HEK293 (cell line): Measurements from ENCODE around the gene TBC1D8.

Source experiments
- CTCF ChIA-PET: fragments of 350-600 bp; formaldehyde crosslinking; extraction: SDS; loops from one replicate; lab custom pipeline; 2021; ENCODE audit warnings: antibody characterized with exemption; lab: Yijun Ruan, JAX
- POLR2A ChIA-PET: fragments of 300-600 bp; formaldehyde crosslinking; extraction: SDS; loops from one replicate; lab custom pipeline; 2020; ENCODE audit warnings: antibody characterized with exemption, inconsistent platforms; lab: Yijun Ruan, JAX
- H3K27ac ChIP-seq: fragments of 200-500 bp; sonication (Bioruptor generic); 2 replicates; pipeline ENCODE4 v1.5.1; 2014; ENCODE audit warnings: low read depth, low read length, control low read depth, inconsistent platforms; ENCODE audit errors: extremely low read depth
- H3K36me3 ChIP-seq, 2 experiments: fragments of 200-500 bp in 1 of 2; sonication (Bioruptor generic) in 1 of 2; 1 replicate in 1 of 2; 2 replicates in 1 of 2; pipeline ENCODE4 v1.5.1; 2014 to 2017; ENCODE audit warnings: inconsistent platforms in 2 of 2, low read length in 2 of 2; ENCODE audit not compliant: control insufficient read depth in 2 of 2, insufficient read depth in 1 of 2
- H3K4me1 ChIP-seq: fragments of 200-500 bp; sonication (Bioruptor generic); 2 replicates; pipeline ENCODE4 v1.5.1; 2014; ENCODE audit warnings: mild to moderate bottlenecking, low read length, inconsistent platforms; ENCODE audit not compliant: control insufficient read depth, insufficient read depth
- H3K4me3 ChIP-seq: 2 replicates; pipeline ENCODE4 v1.5.1; 2011; ENCODE audit warnings: low read depth, mild to moderate bottlenecking, control low read depth, low read length, moderate library complexity
- H3K9me3 ChIP-seq: fragments of 200-500 bp; sonication (Bioruptor generic); 2 replicates; pipeline ENCODE4 v1.5.1; 2014; ENCODE audit warnings: low read depth, low read length, inconsistent platforms; ENCODE audit not compliant: control insufficient read depth, insufficient read depth
- BCL11B ChIP-seq: fragments of 450-650 bp; formaldehyde crosslinking; IDR thresholded peaks from 2 replicates; pipeline ENCODE4 v1.5.1; 2016; ENCODE audit warnings: low read depth, missing biosample characterization, missing genetic modification characterization
- CTCF ChIP-seq: fragments of 450-650 bp; formaldehyde crosslinking; IDR thresholded peaks from 2 replicates; pipeline ENCODE4 v1.5.1; 2016; ENCODE audit warnings: missing biosample characterization, missing genetic modification characterization
- FEZF1 ChIP-seq: fragments of 450-650 bp; formaldehyde crosslinking; IDR thresholded peaks from 2 replicates; pipeline ENCODE4 v1.5.1; 2016; ENCODE audit warnings: missing biosample characterization, missing genetic modification characterization
- GLIS1 ChIP-seq: fragments of 450-650 bp; formaldehyde crosslinking; IDR thresholded peaks from 2 replicates; pipeline ENCODE4 v1.5.1; 2016; ENCODE audit warnings: missing biosample characterization, missing genetic modification characterization
- GLIS2 ChIP-seq: fragments of 450-650 bp; formaldehyde crosslinking; IDR thresholded peaks from 2 replicates; pipeline ENCODE4 v1.5.1; 2016; ENCODE audit warnings: missing biosample characterization, missing genetic modification characterization
- HOXA7 ChIP-seq: sonication (generic); formaldehyde crosslinking; IDR thresholded peaks from 2 replicates; pipeline ENCODE4 v1.8.1; 2022; ENCODE audit warnings: missing genetic modification reagents, borderline replicate concordance
- OVOL3 ChIP-seq: fragments of 450-650 bp; formaldehyde crosslinking; IDR thresholded peaks from 2 replicates; pipeline ENCODE4 v1.5.1; 2016; ENCODE audit warnings: missing biosample characterization, missing genetic modification characterization
- ZFP3 ChIP-seq: fragments of 450-650 bp; formaldehyde crosslinking; IDR thresholded peaks from 2 replicates; pipeline ENCODE4 v1.5.1; 2016; ENCODE audit warnings: low read depth, missing biosample characterization, missing genetic modification characterization
- ZNF121 ChIP-seq: fragments of 450-650 bp; formaldehyde crosslinking; IDR thresholded peaks from 2 replicates; pipeline ENCODE4 v1.5.1; 2016; ENCODE audit warnings: missing biosample characterization, missing genetic modification characterization
- ZNF138 ChIP-seq: fragments of 450-650 bp; formaldehyde crosslinking; IDR thresholded peaks from 2 replicates; pipeline ENCODE4 v1.5.1; 2016; ENCODE audit warnings: missing biosample characterization, missing genetic modification characterization, borderline replicate concordance
- ZNF155 ChIP-seq: fragments of 450-650 bp; formaldehyde crosslinking; IDR thresholded peaks from 2 replicates; pipeline ENCODE4 v1.5.1; 2016; ENCODE audit warnings: missing biosample characterization, missing genetic modification characterization
- ZNF175 ChIP-seq: fragments of 450-650 bp; formaldehyde crosslinking; IDR thresholded peaks from 2 replicates; pipeline ENCODE4 v1.5.1; 2016; ENCODE audit warnings: missing biosample characterization, missing genetic modification characterization
- ZNF202 ChIP-seq: fragments of 450-650 bp; formaldehyde crosslinking; IDR thresholded peaks from 2 replicates; pipeline ENCODE4 v1.5.1; 2016; ENCODE audit warnings: missing biosample characterization, missing genetic modification characterization, borderline replicate concordance
- ZNF221 ChIP-seq: fragments of 450-650 bp; formaldehyde crosslinking; IDR thresholded peaks from 2 replicates; pipeline ENCODE4 v1.5.1; 2017; ENCODE audit warnings: missing biosample characterization, missing genetic modification characterization, borderline replicate concordance
- ZNF391 ChIP-seq: fragments of 450-650 bp; formaldehyde crosslinking; IDR thresholded peaks from 2 replicates; pipeline ENCODE4 v1.5.1; 2016; ENCODE audit warnings: low read depth, missing biosample characterization, missing genetic modification characterization, borderline replicate concordance
- ZNF398 ChIP-seq: fragments of 450-650 bp; formaldehyde crosslinking; IDR thresholded peaks from 2 replicates; pipeline ENCODE4 v1.5.1; 2017; ENCODE audit warnings: missing biosample characterization, missing genetic modification characterization
- ZNF416 ChIP-seq: fragments of 450-650 bp; formaldehyde crosslinking; IDR thresholded peaks from 2 replicates; pipeline ENCODE4 v1.5.1; 2016; ENCODE audit warnings: missing biosample characterization, missing genetic modification characterization
- ZNF549 ChIP-seq: fragments of 450-650 bp; IDR thresholded peaks from 2 replicates; pipeline ENCODE4 v1.5.1; 2018; ENCODE audit warnings: missing biosample characterization, missing genetic modification characterization, mild to moderate bottlenecking, inconsistent platforms, moderate library complexity
- ZNF623 ChIP-seq: fragments of 450-650 bp; formaldehyde crosslinking; IDR thresholded peaks from 2 replicates; pipeline ENCODE4 v1.5.1; 2016; ENCODE audit warnings: missing biosample characterization, missing genetic modification characterization
- ZNF626 ChIP-seq: fragments of 450-650 bp; sonication (Bioruptor Pico); formaldehyde crosslinking; IDR thresholded peaks from 2 replicates; pipeline ENCODE4 v1.5.1; 2018; ENCODE audit warnings: missing biosample characterization, missing genetic modification characterization, inconsistent platforms
- ZNF645 ChIP-seq: fragments of 450-650 bp; formaldehyde crosslinking; IDR thresholded peaks from 2 replicates; pipeline ENCODE4; 2016; ENCODE audit warnings: missing biosample characterization, missing genetic modification characterization
- ZNF747 ChIP-seq: fragments of 450-650 bp; formaldehyde crosslinking; IDR thresholded peaks from 2 replicates; pipeline ENCODE4 v1.5.1; 2016; ENCODE audit warnings: missing biosample characterization, missing genetic modification characterization
- ZNF768 ChIP-seq: fragments of 450-650 bp; formaldehyde crosslinking; IDR thresholded peaks from 2 replicates; pipeline ENCODE4 v1.5.1; 2018; ENCODE audit warnings: missing biosample characterization, mild to moderate bottlenecking, missing genetic modification characterization
- ZNF791 ChIP-seq: fragments of 450-650 bp; formaldehyde crosslinking; IDR thresholded peaks from 2 replicates; pipeline ENCODE4 v1.5.1; 2016; ENCODE audit warnings: missing biosample characterization, missing genetic modification characterization
- ZNF830 ChIP-seq: fragments of 450-650 bp; IDR thresholded peaks from 2 replicates; pipeline ENCODE4 v1.5.0; 2018; ENCODE audit warnings: missing biosample characterization, missing genetic modification characterization, low read depth, mild to moderate bottlenecking, moderate library complexity
- ZSCAN23 ChIP-seq: fragments of 450-650 bp; formaldehyde crosslinking; IDR thresholded peaks from 2 replicates; pipeline ENCODE4 v1.5.1; 2016; ENCODE audit warnings: missing biosample characterization, missing genetic modification characterization

TBC1D8 gene

DNA sequence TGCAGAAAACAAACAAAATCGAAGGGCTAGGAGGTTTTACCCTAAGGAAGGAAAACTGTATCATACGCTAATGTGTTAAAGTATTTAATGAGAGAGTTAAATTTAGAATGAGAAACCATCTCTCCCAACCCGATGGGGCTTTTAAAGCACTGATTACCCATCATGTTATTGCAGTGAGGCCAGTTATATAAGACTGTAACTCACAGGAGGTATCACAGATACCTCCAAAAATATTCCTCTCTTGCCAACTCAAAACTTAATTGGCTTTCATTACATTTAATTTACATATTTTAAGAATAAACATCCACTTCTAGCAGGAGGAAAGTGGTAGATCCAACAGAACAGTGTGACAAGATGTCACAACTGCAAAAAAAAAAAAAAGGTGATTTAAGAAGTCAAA is 92.8 kb downstream of the TBC1D8 start:
- no peaks in the 10 kb centered on the region for H3K9me3 ChIP-seq
- CTCF ChIA-PET, result no interaction called here
- no peak overlapping the region for H3K27ac ChIP-seq
- TF ChIP-seq ZNF747, result no peak
- no peak for TF ChIP-seq ZNF221 (tag by site-specific recombination)
- no peak for TF ChIP-seq ZNF768 (tag by site-specific recombination)
- TF ChIP-seq ZNF398, result no peak
- no peak for TF ChIP-seq ZNF791 (tag by site-specific recombination)
- no peak for TF ChIP-seq ZNF391 (tag by site-specific recombination)
- no peak for TF ChIP-seq ZNF155 (tag by site-specific recombination)
- TF ChIP-seq ZNF623, result no peak
- no peak for TF ChIP-seq ZNF645 (tag by site-specific recombination)
- no peak for TF ChIP-seq FEZF1 (tag by site-specific recombination)
- TF ChIP-seq BCL11B (tag by site-specific recombination), result no peak
- TF ChIP-seq, all 188 proteins: peak for 0
- POLR2A ChIA-PET, result no interaction called here
- H3K4me1 ChIP-seq, result no peaks in the 10 kb centered on the region
- H3K36me3 ChIP-seq, result peaks cover 0 to 15% of the 10 kb centered on the region in 2 experiments; a peak in 1 of 3 replicates
- H3K4me3 ChIP-seq, result no peak overlapping the region

DNA sequence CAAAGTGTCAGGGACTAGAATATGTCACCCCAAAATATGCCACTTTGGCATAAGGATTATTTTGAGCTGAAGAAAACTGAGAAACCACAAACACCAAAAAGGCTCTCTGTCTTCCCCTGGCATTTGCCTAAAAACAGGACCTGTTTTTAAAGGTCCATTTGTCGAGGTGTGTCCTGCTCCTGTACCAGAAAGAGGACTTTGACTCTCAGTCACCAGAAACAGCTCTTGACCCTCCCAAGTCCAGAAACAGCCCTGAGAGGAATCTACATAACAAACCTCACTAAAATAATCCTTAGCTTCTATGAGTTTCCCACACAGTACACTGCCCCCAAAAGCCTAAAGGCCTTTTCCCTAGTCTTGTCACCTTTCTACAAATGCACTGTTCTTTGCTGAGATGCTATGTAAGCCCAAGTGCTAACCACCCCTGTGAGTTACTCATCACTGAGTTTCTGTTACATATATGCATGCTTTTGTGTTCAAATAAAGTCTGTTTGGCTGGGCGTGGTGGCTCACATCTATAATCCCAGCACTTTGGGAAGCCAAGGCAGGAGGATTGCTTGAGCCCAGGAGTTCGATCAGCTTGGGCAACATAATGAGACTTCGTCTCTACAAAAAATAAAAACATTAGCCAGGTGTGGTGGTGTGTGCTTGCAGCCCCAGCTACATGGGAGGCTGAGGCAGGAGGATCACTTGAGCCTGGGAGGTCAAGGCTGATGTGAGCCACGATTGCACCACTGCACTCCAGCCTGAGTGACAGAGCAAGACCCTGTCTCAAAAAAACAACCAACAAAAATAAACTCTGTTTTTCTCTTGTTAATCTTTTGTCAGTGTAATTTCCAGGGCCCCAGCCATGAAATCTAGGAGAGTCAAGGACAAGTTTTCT is 93.9 kb downstream of the TBC1D8 start:
- TF ChIP-seq ZNF626 (tag by site-specific recombination) (no peak), ZNF416 (no peak), ZNF175 (tag by site-specific recombination) (no peak), HOXA7 (no peak), ZNF549 (no peak), OVOL3 (tag by site-specific recombination) (no peak)
- Histone ChIP-seq H3K4me3 (no peak overlapping the region), H3K4me1 (no peaks in the 10 kb centered on the region), H3K9me3 (no peaks in the 10 kb centered on the region), H3K36me3 (peaks cover 0 to 16% of the 10 kb centered on the region in 2 experiments; a peak in 1 of 3 replicates), H3K27ac (no peak overlapping the region)
- CTCF ChIA-PET, result interaction anchor here (0.6 to 1.3 kb wide), 2 partner anchors 96 to 167 kb away, joined by 3 to 6 read pairs; no protein-coding TSS in a partner anchor
- POLR2A ChIA-PET, result interaction anchor here (0.5 kb wide), 1 partner anchor 61 kb away, joined by 4 read pairs; no protein-coding TSS in a partner anchor

DNA sequence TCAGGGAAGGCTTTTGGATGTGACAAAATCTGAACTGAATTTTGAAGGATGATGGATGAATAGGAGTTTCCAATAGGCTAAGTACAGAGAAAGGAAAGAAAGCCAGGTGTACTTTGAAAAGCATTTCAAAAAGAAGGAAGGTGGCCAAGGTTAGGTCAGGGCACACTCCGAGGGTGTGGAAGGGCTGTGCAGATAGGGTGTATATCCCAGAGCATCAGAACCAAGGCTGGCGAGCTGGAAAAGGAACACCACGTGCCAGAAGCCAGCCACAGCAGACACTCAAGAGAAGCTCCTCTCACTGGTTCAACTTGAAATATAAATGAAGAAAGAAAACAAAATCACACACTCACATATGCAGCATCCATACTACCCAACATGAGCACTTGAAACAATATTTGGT is 98.1 kb downstream of the TBC1D8 start:
- Histone ChIP-seq H3K4me3 (no peak overlapping the region), H3K27ac (no peak overlapping the region), H3K36me3 (peaks cover 0 to 28% of the 10 kb centered on the region in 2 experiments; a peak in 2 of 3 replicates), H3K9me3 (no peaks in the 10 kb centered on the region), H3K4me1 (no peaks in the 10 kb centered on the region)
- POLR2A ChIA-PET, result no interaction called here
- CTCF ChIA-PET, result interaction anchor here (0.6 to 1.5 kb wide), 2 partner anchors 16 to 33 kb away, joined by 3 to 4 read pairs; no protein-coding TSS in a partner anchor
- no peak for TF ChIP-seq CTCF (tag by site-specific recombination)
- no peak for TF ChIP-seq ZFP3 (tag by site-specific recombination)
- TF ChIP-seq ZNF121 (tag by site-specific recombination), result no peak
- no peak for TF ChIP-seq ZNF202 (tag by site-specific recombination)
- TF ChIP-seq GLIS1 (tag by site-specific recombination), result no peak
- TF ChIP-seq ZNF830, result no peak
- no peak for TF ChIP-seq ZNF138
- no peak for TF ChIP-seq HOXA7
- no peak for TF ChIP-seq GLIS2 (tag by site-specific recombination)
- TF ChIP-seq ZSCAN23, result no peak
